Measurements from ENCODE around the gene RXRG.

GRCh38 chr1:165426745-165427144, 18.2 kb downstream of the RXRG start:
- TF ChIP-seq SIN3A (IDR thresholded peaks at IDR 0.05; ENCODE audit: borderline replicate concordance, insufficient read depth, low read length), result no peak
- no peak for TF ChIP-seq POLR2AphosphoS5 (IDR thresholded peaks at IDR 0.05; ENCODE audit: low read depth, low read length)

All from PFSK-1 (cell line).